C4-2B (cell line): ENCODE measurements around the gene RPL22L1.
"Not testable (repeated sequence)": the region's sequence is repeated elsewhere in the genome, so short reads cannot be mapped to it uniquely, and the experiment has no call there.

Experiments used
- H3K27ac ChIP-seq: fragments of 450-650 bp; 2 replicates; pipeline ENCODE4 v1.5.1; 2017
- ZFX ChIP-seq: fragments of 450-650 bp; IDR thresholded peaks from 2 replicates; pipeline ENCODE4 v1.6.1; 2017
- TF ChIP-seq, protein P1 (sequence below): fragments of 450-650 bp; conservative IDR thresholded peaks from 2 replicates; pipeline ENCODE4 v1.5.1; 2017; ENCODE audit warnings: mild to moderate bottlenecking

RPL22L1 gene

DNA sequence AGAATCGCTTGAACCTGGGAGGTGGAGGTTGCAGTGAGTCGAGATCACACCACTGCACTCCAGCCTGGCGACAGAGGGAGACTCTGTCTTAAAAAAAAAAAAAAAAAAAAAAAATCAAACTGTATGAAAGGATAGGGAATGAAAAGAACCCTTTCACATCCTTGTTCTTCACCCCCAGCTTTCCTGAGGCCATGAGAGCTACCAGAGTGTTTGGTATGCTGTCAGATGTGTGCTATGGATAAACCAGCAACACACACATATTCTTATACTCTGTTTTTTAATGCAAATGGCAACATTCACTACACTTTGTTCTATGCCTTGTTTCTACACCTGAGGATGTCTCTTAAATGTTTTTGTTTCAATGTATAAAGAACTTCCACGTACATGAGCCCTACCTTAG, 33.5 kb downstream of the RPL22L1 start:
- no peak overlapping the region for H3K27ac ChIP-seq
- TF ChIP-seq ZFX, result no peak
- TF ChIP-seq, protein P1, sequence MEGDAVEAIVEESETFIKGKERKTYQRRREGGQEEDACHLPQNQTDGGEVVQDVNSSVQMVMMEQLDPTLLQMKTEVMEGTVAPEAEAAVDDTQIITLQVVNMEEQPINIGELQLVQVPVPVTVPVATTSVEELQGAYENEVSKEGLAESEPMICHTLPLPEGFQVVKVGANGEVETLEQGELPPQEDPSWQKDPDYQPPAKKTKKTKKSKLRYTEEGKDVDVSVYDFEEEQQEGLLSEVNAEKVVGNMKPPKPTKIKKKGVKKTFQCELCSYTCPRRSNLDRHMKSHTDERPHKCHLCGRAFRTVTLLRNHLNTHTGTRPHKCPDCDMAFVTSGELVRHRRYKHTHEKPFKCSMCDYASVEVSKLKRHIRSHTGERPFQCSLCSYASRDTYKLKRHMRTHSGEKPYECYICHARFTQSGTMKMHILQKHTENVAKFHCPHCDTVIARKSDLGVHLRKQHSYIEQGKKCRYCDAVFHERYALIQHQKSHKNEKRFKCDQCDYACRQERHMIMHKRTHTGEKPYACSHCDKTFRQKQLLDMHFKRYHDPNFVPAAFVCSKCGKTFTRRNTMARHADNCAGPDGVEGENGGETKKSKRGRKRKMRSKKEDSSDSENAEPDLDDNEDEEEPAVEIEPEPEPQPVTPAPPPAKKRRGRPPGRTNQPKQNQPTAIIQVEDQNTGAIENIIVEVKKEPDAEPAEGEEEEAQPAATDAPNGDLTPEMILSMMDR, result no peak

DNA sequence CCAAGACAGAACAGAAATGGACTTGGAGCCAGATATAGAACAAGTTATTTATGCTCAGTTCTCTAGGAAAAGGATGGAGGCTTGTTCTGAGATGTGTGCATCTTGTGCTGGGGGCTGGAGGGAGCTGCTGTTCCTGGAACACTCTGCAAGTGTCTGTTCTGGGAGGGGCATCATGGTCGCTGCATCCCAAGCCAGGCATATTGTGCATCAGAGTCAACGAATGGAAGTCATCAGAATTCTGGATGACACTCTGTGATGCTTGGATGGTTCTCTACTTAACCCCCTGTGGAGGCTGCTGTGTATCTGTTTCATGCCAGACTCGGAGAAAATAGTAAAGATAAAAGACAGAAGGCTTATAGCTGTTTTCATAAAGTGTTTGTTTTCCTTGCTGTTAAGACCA, 34.7 kb downstream of the RPL22L1 start:
- no peak for TF ChIP-seq ZFX
- TF ChIP-seq, protein P1, result no peak
- no peak overlapping the region for H3K27ac ChIP-seq

DNA sequence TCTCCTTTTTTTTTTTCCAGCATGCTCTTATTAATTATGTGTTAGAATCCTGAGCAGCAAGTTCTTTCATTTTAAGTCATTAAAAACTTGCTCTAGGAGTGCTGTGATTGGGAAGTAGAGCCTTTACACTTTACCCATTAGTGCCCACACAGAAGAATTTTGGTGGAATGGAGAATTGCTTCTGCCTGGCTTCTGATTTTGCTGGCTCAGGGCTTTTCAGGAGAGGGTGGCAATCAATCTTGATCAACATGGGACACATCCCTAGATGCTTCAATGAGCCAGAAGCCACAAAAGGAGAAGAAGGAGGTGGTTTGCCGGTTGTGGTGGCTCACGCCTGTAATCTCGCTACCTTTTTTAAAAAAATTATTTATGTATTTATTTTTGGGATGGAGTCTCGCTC, 39.4 kb downstream of the RPL22L1 start:
- TF ChIP-seq, protein P1, result no peak
- TF ChIP-seq ZFX, result no peak
- no peak overlapping the region for H3K27ac ChIP-seq

DNA sequence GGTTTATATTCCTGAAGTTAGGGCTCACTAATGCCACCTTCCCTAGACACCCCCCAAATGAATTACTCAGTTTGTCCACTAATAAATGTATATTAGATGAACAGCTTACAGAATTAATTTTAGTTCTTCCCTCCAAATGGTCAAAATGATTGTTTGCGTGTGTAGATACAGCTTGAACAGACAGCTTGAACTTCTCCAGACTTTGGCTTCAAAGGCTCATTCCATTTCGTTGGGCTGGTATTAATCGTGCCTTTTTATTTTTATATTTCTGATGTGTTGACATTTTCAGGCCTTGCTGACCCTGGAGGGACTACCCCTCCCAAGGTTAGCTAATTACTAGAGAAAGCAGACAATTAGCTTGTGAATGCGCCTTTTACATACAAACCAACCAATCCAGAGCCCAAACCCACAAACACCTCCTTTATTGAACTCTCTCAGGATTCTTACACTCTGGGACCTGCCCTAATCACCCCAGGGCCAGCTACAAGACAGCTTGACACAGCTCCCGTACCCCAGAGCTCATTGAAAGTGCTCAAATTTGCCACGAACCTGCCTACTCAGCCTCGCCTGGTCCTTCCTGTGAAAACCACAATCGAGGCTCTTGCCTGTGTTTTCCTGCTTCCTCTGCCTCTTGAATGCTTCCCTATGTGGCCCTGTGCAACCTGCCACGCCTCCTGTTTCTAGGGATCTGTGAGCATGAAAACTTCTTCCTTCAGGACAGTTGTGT, 40.3 kb downstream of the RPL22L1 start:
- H3K27ac ChIP-seq, result no peak overlapping the region
- TF ChIP-seq, protein P1, result no peak

DNA sequence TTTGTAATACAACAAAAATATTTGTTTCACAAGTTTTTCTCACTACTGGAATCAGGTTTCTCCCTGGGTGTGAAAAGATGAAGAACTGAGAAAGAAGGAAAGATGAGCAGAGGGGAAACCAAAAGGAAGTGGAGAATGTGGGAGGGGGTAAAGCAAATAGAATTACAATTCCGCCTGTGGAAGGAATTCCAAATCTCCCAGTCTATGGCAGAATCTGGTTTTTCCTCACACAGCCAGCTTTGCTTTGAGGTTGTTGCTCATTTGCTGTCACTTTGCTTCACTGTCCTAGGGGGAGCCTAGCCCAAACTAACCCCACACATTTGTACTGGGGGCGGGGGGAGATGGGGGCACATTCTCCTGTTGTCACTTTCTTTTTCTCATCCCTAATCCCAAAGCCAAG, 43.9 kb downstream of the RPL22L1 start:
- no peak overlapping the region for H3K27ac ChIP-seq
- TF ChIP-seq, protein P1, result no peak
- TF ChIP-seq ZFX, result no peak

DNA sequence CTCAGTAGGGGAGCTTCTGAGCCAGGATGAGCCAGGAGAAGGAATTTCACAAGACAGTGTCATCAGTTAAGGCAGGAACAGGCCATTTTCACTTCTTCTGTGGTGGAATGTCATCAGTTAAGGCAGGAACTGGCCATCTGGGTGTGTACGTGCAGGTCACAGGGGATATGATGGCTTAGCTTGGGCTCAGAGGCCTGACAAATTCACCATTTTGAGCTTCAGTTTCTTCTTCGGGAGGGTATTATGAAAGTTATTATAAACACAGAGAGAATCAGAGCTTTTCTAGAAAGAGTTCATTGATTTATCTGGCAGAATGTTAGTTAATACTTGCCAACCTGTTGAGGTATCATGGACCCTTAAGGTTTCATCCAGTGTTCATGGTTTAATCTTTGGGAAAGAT, 46.4 kb downstream of the RPL22L1 start:
- not testable (repeated sequence) for H3K27ac ChIP-seq

DNA sequence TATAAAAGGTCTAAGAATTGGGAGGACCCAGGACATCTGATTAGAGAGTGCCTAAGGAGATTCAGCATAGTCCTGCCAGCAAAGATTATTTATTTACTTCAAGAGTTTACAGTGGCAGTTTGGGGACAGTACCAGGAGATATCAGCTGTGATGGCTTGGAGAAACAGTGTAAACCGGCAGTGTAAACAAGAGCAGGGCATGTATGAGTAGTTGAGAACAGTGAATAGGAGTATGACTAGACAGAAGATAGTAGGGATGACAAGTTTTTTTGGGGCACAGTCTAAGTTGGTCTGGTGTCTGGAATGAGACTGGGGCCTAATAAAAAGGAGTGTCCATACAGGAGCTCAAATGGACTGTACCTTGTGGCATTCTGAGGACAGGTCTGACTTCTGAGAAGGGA, 51.7 kb downstream of the RPL22L1 start:
- H3K27ac ChIP-seq, result not testable (repeated sequence)

DNA sequence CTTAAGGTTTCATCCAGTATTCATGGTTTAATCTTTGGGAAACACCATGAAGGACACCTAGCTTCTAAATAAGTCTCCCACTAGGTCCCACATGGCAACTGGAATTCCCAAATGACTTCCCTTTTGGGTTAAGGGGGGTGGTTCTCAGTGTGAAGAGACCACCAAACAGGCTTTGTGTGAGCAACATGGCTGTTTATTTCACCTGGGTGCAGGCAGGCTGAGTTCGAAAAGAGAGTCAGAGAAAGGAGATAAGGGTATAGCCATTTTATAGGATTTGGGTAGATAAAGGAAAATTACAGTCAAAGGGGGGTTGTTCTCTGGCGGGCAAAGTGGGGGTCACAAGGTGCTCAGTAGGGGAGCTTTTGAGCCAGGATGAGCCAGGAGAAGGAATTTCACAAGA, 52.5 kb downstream of the RPL22L1 start:
- not testable (repeated sequence) for H3K27ac ChIP-seq

DNA sequence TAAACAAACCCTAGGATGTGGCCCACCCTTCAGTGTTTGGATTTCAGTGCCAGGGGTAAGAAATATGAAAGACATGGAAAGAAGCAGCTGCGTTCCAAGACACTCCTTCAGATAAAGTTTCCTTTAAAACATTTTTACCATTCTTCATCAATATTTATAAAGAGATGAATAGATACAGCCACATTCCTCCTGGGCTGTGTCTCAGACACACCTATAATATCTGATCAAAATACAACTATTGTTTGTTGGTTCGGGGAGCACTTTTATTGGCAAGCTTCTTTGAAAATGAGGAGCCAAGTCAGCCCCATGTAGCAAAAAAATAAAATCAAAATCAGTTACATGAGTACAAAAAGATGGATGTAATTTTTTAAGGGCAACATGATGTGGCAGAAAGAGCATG, 53.2 kb downstream of the RPL22L1 start:
- TF ChIP-seq, protein P1, result no peak
- no peak for TF ChIP-seq ZFX
- no peak overlapping the region for H3K27ac ChIP-seq
